Stomach (tissue), 4 donors: ENCODE data around the gene MDFI.

Experiments used
- POLR2A ChIP-seq, 4 donors: fragments of 450-650 bp; IDR thresholded peaks; one replicate each; pipeline ENCODE4 v1.6.1; 2016; ENCODE audit warnings: antibody characterized with exemption in 4 of 4, control low read depth in 2 of 4, mild to moderate bottlenecking in 1 of 4, moderate library complexity in 1 of 4
- POLR2AphosphoS5 ChIP-seq, 3 donors: sonication (generic); formaldehyde crosslinking; IDR thresholded peaks; one replicate each; pipeline ENCODE4 v1.6.1; 2016; ENCODE audit warnings: antibody characterized with exemption in 3 of 3
- TF ChIP-seq, protein P1 (sequence below), 7 experiments: fragments of 450-650 bp in 4 of 7; fragments of 200-600 bp in 3 of 7; sonication (generic) in 3 of 7; IDR thresholded peaks; one replicate each; pipeline ENCODE4 v1.5.1; 2016 to 2019; ENCODE audit warnings: antibody characterized with exemption in 7 of 7, control low read depth in 2 of 7, mild to moderate bottlenecking in 1 of 7

DNA sequence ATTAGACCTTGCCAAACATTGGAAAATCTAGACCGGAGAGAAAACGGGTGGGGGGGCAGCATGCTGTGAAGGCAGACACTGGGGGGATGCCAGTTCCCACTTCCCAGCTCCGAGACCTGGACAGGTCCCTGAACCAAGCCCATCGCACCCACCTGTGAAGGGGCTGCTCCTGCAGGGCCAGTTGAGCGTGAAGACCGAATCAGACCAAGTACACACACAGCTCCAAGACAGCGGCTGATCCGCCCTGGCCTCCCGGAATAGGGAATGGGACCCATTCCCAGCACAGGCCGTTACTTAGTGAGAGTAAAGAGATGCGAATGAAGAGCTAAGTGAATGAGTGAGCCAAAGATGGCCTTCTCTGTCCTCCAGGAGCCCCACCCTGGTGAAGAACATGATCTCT lies 41.5 kb upstream of the MDFI start:
- TF ChIP-seq, protein P1, sequence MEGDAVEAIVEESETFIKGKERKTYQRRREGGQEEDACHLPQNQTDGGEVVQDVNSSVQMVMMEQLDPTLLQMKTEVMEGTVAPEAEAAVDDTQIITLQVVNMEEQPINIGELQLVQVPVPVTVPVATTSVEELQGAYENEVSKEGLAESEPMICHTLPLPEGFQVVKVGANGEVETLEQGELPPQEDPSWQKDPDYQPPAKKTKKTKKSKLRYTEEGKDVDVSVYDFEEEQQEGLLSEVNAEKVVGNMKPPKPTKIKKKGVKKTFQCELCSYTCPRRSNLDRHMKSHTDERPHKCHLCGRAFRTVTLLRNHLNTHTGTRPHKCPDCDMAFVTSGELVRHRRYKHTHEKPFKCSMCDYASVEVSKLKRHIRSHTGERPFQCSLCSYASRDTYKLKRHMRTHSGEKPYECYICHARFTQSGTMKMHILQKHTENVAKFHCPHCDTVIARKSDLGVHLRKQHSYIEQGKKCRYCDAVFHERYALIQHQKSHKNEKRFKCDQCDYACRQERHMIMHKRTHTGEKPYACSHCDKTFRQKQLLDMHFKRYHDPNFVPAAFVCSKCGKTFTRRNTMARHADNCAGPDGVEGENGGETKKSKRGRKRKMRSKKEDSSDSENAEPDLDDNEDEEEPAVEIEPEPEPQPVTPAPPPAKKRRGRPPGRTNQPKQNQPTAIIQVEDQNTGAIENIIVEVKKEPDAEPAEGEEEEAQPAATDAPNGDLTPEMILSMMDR (IDR thresholded peaks at IDR 0.05) = no peak
- TF ChIP-seq POLR2A (IDR thresholded peaks at IDR 0.05) = no peak
- TF ChIP-seq POLR2AphosphoS5 (IDR thresholded peaks at IDR 0.05) = no peak
